ENCODE measurements around the gene APP.

- TF ChIP-seq TAF1 (IDR thresholded peaks at IDR 0.05; ENCODE audit: borderline replicate concordance, low read depth, low read length) (no peak), POLR2A (IDR thresholded peaks at IDR 0.05; ENCODE audit: low read depth, low read length) (no peak)
Measured at GRCh38 chr21:26085882-26086281, 84.7 kb downstream of the APP start.
